Measurements from ENCODE around the gene TMEM229B.

TMEM229B gene

DNA sequence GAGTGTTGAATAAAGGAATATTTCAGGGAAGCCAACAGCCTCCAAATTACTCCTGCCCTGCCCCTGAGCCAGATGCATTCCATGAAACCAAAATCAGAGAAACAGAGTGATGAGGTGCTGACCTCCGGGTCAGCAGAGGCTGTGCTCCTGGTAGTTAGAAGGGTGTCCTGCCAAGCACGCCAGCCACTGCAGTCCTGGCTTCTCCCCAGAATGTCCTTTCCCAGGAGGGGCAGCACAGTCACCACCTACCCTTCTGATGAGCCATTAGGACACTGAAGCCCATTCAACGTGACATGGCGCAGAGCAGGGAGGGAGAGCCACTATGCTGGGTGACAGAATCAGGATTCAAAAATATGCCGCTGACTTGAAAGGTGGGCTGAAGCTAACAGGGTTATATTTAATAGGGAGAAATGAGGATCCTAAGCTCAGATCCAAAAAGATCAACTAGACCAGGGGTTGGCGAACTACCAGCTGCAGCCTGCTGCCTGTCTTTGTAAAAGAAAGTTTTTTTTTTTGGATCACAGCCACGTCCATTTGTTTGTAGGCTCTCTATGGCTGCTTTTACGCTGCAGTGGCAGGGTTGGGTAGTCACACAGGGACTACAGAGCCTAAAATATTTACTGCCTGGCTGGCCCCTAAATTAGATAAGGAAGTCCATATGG is 42.0 kb downstream of the TMEM229B start:
- peaks cover 0 to 3% of the 10 kb centered on the region in 2 donors for H3K4me1 ChIP-seq (ENCODE audit: control insufficient read depth in 1 of 2, insufficient read depth in 2 of 2, low read length in 2 of 2)
- no peak overlapping the region for H3K27ac ChIP-seq (ENCODE audit: low read length)
- no peaks in the 10 kb centered on the region for H3K9me3 ChIP-seq (ENCODE audit: control insufficient read depth in 1 of 2, low read length in 2 of 2)
- H3K36me3 ChIP-seq (ENCODE audit: control insufficient read depth in 1 of 2, insufficient read depth in 2 of 2, low read length in 2 of 2): no peaks in the 10 kb centered on the region
- no peaks in the 10 kb centered on the region for H3K27me3 ChIP-seq (ENCODE audit: low read depth, low read length)
- no peak overlapping the region for H3K4me3 ChIP-seq (ENCODE audit: low read depth in 1 of 2, low read length in 2 of 2)

DNA sequence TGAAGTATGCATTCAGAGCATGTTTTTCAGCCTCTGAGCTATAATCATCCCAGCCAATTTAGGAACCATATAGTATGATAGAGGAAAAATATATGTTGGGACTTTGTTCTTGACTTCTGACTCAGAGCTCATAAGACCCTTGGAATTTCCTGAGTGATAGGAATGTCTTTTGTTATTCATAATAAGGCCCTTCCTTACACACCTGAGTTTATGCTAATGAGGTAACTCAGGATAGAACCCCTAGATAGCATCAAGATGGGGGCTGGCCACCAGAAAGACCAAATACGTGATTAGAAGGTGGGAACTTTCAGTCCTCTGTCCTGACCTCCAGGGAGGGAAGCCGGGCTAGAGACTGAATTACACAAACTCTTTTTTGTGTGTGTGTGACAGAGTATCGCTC is 44.1 kb downstream of the TMEM229B start:
- no peaks in the 10 kb centered on the region for H3K36me3 ChIP-seq (ENCODE audit: control insufficient read depth in 1 of 2, insufficient read depth in 2 of 2, low read length in 2 of 2)
- H3K4me3 ChIP-seq (ENCODE audit: low read depth in 1 of 2, low read length in 2 of 2): no peak overlapping the region
- peaks cover 0 to 3% of the 10 kb centered on the region in 2 donors for H3K4me1 ChIP-seq (ENCODE audit: control insufficient read depth in 1 of 2, insufficient read depth in 2 of 2, low read length in 2 of 2)
- no peaks in the 10 kb centered on the region for H3K9me3 ChIP-seq (ENCODE audit: control insufficient read depth in 1 of 2, low read length in 2 of 2)
- H3K27me3 ChIP-seq (ENCODE audit: low read depth, low read length): no peaks in the 10 kb centered on the region
- H3K27ac ChIP-seq (ENCODE audit: low read length): no peak overlapping the region

GRCh38 chr14:67442139-67442906 is 46.2 kb downstream of the TMEM229B start:
- H3K36me3 ChIP-seq (ENCODE audit: control insufficient read depth in 1 of 2, insufficient read depth in 2 of 2, low read length in 2 of 2): no peaks in the 10 kb centered on the region
- no peaks in the 10 kb centered on the region for H3K27me3 ChIP-seq (ENCODE audit: low read depth, low read length)
- no peaks in the 10 kb centered on the region for H3K9me3 ChIP-seq (ENCODE audit: control insufficient read depth in 1 of 2, low read length in 2 of 2)
- H3K4me1 ChIP-seq (ENCODE audit: control insufficient read depth in 1 of 2, insufficient read depth in 2 of 2, low read length in 2 of 2): peaks cover 0 to 3% of the 10 kb centered on the region in 2 donors
- no peak overlapping the region for H3K4me3 ChIP-seq (ENCODE audit: low read depth in 1 of 2, low read length in 2 of 2)
- H3K27ac ChIP-seq (ENCODE audit: low read length): no peak overlapping the region

DNA sequence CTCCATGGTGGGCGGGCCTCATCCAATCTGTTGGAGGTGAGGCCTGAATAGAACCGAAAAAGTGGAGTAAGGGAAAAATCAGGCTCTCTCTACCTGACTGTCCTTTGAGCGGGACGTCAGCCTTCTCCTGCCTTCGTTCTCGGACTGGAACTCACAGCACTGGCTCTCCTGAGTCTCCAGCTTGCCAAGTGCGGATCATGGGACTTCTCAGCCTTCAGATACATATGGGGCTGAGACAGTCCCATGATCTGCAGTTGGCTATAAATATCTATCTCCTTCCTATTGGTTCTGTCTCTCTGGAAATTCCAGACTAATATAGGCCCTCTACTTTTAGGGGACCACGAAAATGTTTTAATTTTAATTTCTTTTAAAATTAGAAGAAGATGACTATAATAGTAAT is 46.8 kb downstream of the TMEM229B start:
- Histone ChIP-seq H3K27me3 (ENCODE audit: low read depth, low read length) (no peaks in the 10 kb centered on the region), H3K9me3 (ENCODE audit: control insufficient read depth in 1 of 2, low read length in 2 of 2) (no peaks in the 10 kb centered on the region), H3K27ac (ENCODE audit: low read length) (no peak overlapping the region), H3K4me3 (ENCODE audit: low read depth in 1 of 2, low read length in 2 of 2) (no peak overlapping the region), H3K36me3 (ENCODE audit: control insufficient read depth in 1 of 2, insufficient read depth in 2 of 2, low read length in 2 of 2) (no peaks in the 10 kb centered on the region), H3K4me1 (ENCODE audit: control insufficient read depth in 1 of 2, insufficient read depth in 2 of 2, low read length in 2 of 2) (peaks cover 0 to 3% of the 10 kb centered on the region in 2 donors)

- Histone ChIP-seq H3K4me3 (ENCODE audit: low read depth in 1 of 2, low read length in 2 of 2) (no peak overlapping the region), H3K4me1 (ENCODE audit: control insufficient read depth in 1 of 2, insufficient read depth in 2 of 2, low read length in 2 of 2) (peaks cover 0 to under 1% of the 10 kb centered on the region in 2 donors), H3K36me3 (ENCODE audit: control insufficient read depth in 1 of 2, insufficient read depth in 2 of 2, low read length in 2 of 2) (no peaks in the 10 kb centered on the region), H3K27me3 (ENCODE audit: low read depth, low read length) (no peaks in the 10 kb centered on the region), H3K27ac (ENCODE audit: low read length) (no peak overlapping the region), H3K9me3 (ENCODE audit: control insufficient read depth in 1 of 2, low read length in 2 of 2) (no peaks in the 10 kb centered on the region)
Observed at GRCh38 chr14:67441256-67441655, 47.3 kb downstream of the TMEM229B start.

GRCh38 chr14:67440513-67440912 is 48.0 kb downstream of the TMEM229B start:
- Histone ChIP-seq H3K36me3 (ENCODE audit: control insufficient read depth in 1 of 2, insufficient read depth in 2 of 2, low read length in 2 of 2) (no peaks in the 10 kb centered on the region), H3K9me3 (ENCODE audit: control insufficient read depth in 1 of 2, low read length in 2 of 2) (no peaks in the 10 kb centered on the region), H3K4me3 (ENCODE audit: low read depth in 1 of 2, low read length in 2 of 2) (no peak overlapping the region), H3K27ac (ENCODE audit: low read length) (no peak overlapping the region), H3K27me3 (ENCODE audit: low read depth, low read length) (no peaks in the 10 kb centered on the region), H3K4me1 (ENCODE audit: control insufficient read depth in 1 of 2, insufficient read depth in 2 of 2, low read length in 2 of 2) (no peaks in the 10 kb centered on the region)

DNA sequence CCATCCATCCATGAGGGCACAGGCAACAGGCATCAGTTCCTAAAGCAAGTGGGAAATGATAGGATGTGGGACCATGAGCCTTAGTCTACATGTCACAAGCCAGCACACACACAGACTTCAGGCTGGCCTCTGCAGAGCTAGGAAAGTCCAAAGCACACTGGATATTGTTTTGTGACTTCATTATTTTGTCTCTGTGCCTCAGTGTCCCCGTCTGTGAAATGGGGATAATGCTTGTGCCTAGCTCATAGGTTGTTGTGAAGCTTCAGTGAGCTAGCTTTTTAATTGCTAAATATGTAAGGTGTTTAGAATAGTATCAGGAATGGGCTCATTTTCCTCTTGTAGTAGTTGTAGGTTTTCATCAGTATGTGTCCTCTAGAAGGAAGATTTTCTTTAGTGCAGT is 49.6 kb downstream of the TMEM229B start:
- H3K27ac ChIP-seq (ENCODE audit: low read length): no peak overlapping the region
- H3K36me3 ChIP-seq (ENCODE audit: control insufficient read depth in 1 of 2, insufficient read depth in 2 of 2, low read length in 2 of 2): no peaks in the 10 kb centered on the region
- H3K9me3 ChIP-seq (ENCODE audit: control insufficient read depth in 1 of 2, low read length in 2 of 2): no peaks in the 10 kb centered on the region
- no peak overlapping the region for H3K4me3 ChIP-seq (ENCODE audit: low read depth in 1 of 2, low read length in 2 of 2)
- H3K27me3 ChIP-seq (ENCODE audit: low read depth, low read length): no peaks in the 10 kb centered on the region
- H3K4me1 ChIP-seq (ENCODE audit: control insufficient read depth in 1 of 2, insufficient read depth in 2 of 2, low read length in 2 of 2): no peaks in the 10 kb centered on the region

- H3K36me3 ChIP-seq (ENCODE audit: control insufficient read depth in 1 of 2, insufficient read depth in 2 of 2, low read length in 2 of 2): no peaks in the 10 kb centered on the region
- H3K9me3 ChIP-seq (ENCODE audit: control insufficient read depth in 1 of 2, low read length in 2 of 2): no peaks in the 10 kb centered on the region
- no peaks in the 10 kb centered on the region for H3K4me1 ChIP-seq (ENCODE audit: control insufficient read depth in 1 of 2, insufficient read depth in 2 of 2, low read length in 2 of 2)
- H3K27ac ChIP-seq (ENCODE audit: low read length): no peak overlapping the region
- no peaks in the 10 kb centered on the region for H3K27me3 ChIP-seq (ENCODE audit: low read depth, low read length)
- H3K4me3 ChIP-seq (ENCODE audit: low read depth in 1 of 2, low read length in 2 of 2): no peak overlapping the region
Observed at GRCh38 chr14:67436006-67436866, 52.3 kb downstream of the TMEM229B start.

DNA sequence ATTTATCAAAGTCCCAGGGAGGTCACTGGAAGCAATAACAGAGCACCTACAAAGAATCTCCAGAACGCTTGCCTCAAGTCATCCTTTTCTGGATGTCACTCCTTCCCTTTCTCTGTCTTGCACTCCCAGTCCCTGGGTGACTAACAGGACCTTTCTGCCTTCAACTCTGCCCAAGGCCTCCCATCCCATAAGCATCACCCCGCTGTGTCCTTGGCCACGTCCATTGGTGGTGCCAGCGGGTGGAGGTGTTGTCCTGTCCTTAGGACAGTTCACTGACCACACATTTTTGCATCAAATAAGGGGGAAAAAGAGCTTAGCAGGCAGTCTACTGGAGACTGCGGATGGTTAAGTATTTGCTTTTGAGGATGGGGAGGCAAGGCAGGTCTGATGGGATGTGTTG is 52.9 kb downstream of the TMEM229B start:
- no peaks in the 10 kb centered on the region for H3K4me1 ChIP-seq (ENCODE audit: control insufficient read depth in 1 of 2, insufficient read depth in 2 of 2, low read length in 2 of 2)
- no peak overlapping the region for H3K4me3 ChIP-seq (ENCODE audit: low read depth in 1 of 2, low read length in 2 of 2)
- no peak overlapping the region for H3K27ac ChIP-seq (ENCODE audit: low read length)
- no peaks in the 10 kb centered on the region for H3K27me3 ChIP-seq (ENCODE audit: low read depth, low read length)
- H3K9me3 ChIP-seq (ENCODE audit: control insufficient read depth in 1 of 2, low read length in 2 of 2): no peaks in the 10 kb centered on the region
- H3K36me3 ChIP-seq (ENCODE audit: control insufficient read depth in 1 of 2, insufficient read depth in 2 of 2, low read length in 2 of 2): no peaks in the 10 kb centered on the region

- Histone ChIP-seq H3K9me3 (ENCODE audit: control insufficient read depth in 1 of 2, low read length in 2 of 2) (no peaks in the 10 kb centered on the region), H3K4me1 (ENCODE audit: control insufficient read depth in 1 of 2, insufficient read depth in 2 of 2, low read length in 2 of 2) (peaks cover 0 to under 1% of the 10 kb centered on the region in 2 donors), H3K4me3 (ENCODE audit: low read depth in 1 of 2, low read length in 2 of 2) (no peak overlapping the region), H3K27ac (ENCODE audit: low read length) (no peak overlapping the region), H3K36me3 (ENCODE audit: control insufficient read depth in 1 of 2, insufficient read depth in 2 of 2, low read length in 2 of 2) (no peaks in the 10 kb centered on the region), H3K27me3 (ENCODE audit: low read depth, low read length) (no peaks in the 10 kb centered on the region)
Observed at GRCh38 chr14:67432050-67432564, 56.4 kb downstream of the TMEM229B start.

Data from muscle layer of duodenum (tissue), 2 donors.